ENCODE measurements around the gene PRM3.

- no peak for TF ChIP-seq CTCF (IDR thresholded peaks at IDR 0.05)
- TF ChIP-seq EP300 (IDR thresholded peaks at IDR 0.05): no peak
These were observed 46.2 kb upstream of the PRM3 start for GRCh38 chr16:11319529-11320146.

Measured in gastroesophageal sphincter (tissue), 3 donors.